COLO829 (cell line): ENCODE results near the gene NCK2.
A peak's percentile ranks its signal among the peaks of the same experiment; 100 is the strongest.

Experiments used
- DNase-seq: peaks from one replicate; pipeline ENCODE4 v3.0.0; 2012; ENCODE audit warnings: low spot score

Gene NCK2

GRCh38 chr2:105793196-105793975 is 48.7 kb downstream of the NCK2 start:
- no peak for DNase-seq

DNA sequence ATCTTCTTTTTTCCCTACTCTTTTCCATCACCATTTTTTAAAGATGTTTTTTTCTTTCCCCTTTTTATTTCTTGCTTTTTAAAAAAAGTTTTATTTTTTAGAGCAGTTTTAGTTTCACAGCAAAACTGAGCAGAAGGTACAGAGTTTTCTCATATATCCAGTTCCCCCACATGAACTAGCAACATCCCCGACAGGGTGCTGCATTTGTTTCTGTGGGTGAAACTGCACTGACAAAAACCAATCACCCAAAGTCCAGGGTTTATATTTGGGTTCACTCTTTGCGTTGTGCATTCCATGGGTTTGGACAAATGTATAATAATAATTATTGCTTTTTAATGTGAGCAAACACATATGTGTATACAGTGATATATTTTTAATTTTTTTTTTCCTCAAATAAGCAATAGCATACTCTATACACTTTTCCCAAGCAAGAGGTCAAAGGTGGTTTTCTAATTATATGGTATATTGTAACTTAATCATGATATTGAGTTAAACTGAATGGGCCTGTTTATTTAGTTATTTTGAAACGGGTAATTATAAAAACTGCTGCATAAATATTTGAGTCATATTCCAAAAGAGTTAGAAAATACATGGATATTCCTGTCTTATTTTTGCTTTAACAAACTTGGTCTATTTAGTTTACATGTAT is 50.3 kb downstream of the NCK2 start:
- no peak for DNase-seq

DNA sequence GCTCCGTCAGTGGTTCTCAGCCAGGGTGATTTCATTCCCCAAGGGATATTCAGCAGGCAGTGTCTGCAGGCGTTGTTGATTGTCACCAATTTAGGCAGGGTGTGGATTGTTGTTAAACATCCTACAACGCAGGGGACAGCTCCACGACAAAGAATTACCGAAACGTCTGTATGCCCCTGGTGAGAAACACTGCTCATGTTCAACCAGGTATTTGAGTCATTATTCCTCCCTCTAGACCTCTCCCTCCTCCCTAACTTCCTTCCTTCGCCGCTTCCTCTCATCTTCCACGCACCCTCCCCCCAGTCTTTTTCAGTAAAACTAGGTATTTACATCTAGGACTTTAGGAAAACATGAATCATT is 50.8 kb downstream of the NCK2 start:
- DNase-seq: no peak

GRCh38 chr2:105796131-105796638 is 51.5 kb downstream of the NCK2 start:
- DNase-seq: no peak

- no peak for DNase-seq
Observed at GRCh38 chr2:105796791-105797190, 52.1 kb downstream of the NCK2 start.

DNA sequence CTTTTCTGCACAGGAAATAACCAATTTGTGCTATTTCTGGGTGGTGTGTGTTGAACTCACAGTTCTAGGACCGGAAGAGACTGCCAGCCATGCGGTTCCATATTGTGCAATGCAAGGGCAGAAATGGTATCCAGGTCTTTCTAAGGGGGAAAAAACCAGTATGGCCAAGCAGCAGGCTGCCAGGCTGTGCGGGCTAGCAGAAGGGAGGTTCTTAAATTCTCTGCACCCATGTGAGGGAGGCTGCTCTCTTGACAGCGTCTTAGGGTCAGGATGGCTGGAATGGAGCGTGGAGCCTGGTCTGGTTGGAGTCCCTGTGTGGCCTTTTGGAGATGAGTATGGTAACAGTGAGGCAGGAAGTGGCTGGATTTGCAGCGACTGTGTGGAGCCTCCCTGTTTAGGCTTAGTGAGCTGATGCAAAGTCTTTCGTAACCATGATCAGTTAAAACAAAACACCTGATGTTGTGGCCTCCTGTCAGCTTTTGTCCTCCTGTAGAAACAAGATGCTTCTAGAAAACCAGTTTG is 52.6 kb downstream of the NCK2 start:
- DNase-seq: no peak

GRCh38 chr2:105798595-105798994 is 53.9 kb downstream of the NCK2 start:
- no peak for DNase-seq

GRCh38 chr2:105800036-105800713 is 55.5 kb downstream of the NCK2 start:
- DNase-seq: no peak

GRCh38 chr2:105800953-105801635 is 56.4 kb downstream of the NCK2 start:
- DNase-seq: no peak

DNA sequence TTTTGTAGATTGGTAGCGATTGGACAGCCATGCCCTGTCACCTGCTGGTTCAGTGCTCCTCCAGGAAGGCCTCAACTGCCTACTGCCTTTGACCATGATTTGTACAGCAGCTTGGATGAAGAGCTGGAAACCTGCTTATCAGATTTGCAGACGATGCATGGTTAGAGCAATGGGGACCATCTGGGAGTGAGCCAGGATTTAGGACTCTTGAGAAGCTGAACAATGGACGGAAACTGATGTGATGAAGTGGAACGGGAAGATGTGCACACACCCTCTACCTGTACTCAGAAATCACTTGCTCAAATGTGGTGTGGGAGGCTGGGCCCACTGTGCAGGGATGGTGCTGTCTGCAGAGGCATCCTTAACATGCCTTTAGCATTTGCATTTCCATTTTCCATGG is 57.2 kb downstream of the NCK2 start:
- no peak for DNase-seq

- DNase-seq: no peak
Observed at GRCh38 chr2:105802587-105802986, 57.9 kb downstream of the NCK2 start.

GRCh38 chr2:105803337-105803736 is 58.6 kb downstream of the NCK2 start:
- no peak for DNase-seq

GRCh38 chr2:105803773-105804172 is 59.1 kb downstream of the NCK2 start:
- DNase-seq: no peak

GRCh38 chr2:105804266-105804665 is 59.6 kb downstream of the NCK2 start:
- DNase-seq: peak; percentile 39

GRCh38 chr2:105806996-105807395 is 62.3 kb downstream of the NCK2 start:
- no peak for DNase-seq

DNA sequence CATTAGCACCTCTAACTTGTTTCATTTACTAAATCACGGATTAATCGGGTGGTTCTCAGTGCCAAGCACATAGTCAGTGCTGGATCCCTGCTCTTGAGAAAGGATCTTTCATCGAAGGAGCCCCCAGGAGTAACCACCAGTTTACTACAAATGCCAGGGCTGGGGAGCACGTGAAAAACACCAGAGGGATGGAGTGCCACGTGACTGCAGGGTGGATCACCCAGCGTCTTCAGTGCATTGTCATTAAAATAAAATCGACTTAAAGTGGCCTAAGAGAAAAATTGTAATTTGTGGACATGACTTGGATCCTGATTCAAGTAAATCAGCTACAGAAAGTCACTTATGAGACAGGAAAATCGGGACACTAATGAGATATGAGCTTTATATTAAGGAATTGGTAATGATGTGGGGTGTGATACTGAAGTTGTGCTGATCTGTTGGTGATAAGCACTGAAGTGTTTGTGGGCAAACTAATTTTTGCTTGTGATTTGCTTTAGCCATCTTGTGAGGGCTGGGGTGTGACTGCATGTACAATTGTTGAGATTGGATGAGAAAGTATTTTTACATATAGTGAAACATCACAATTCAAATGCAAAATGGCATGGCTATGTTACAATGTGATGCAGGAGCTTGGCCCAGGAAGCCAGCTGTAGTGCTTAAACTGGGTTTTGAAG is 63.8 kb downstream of the NCK2 start:
- no peak for DNase-seq

- DNase-seq: no peak
Observed at GRCh38 chr2:105809097-105809473, 64.4 kb downstream of the NCK2 start.

DNA sequence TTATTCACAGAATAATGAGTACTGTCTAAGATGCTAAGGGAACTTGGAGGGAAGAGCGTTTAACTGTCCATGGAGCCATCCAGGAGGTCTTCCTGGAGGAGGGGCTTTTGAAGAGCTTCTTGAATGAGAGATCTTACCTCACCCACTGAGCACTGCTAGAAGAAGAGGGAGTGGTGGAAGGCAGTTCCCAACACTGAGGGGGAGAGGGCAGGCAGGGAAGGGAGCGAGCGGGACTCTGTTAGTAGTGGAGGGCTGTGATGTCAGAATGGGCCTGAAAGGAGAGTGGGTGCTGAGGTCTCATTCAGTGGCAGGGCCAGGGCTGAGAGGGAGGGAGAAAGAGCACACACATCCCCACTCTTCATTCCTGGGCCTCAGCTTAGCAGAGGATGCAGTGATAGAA is 65.0 kb downstream of the NCK2 start:
- DNase-seq: no peak

GRCh38 chr2:105812180-105813044 is 67.7 kb downstream of the NCK2 start:
- peak; percentile 57 for DNase-seq

DNA sequence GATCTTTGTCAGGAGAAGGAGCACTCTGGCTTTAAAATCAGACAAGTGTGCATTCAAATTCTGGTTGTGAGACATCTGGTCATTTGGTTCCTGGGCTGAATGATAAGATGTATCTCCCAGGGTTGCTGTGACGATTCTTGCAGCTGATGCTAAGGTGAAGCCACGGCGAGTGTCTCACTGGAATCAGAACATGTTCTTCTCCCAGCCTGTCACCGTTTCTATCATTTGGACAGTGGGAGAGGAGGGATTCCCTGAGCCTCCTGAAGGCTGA is 68.3 kb downstream of the NCK2 start:
- no peak for DNase-seq

DNA sequence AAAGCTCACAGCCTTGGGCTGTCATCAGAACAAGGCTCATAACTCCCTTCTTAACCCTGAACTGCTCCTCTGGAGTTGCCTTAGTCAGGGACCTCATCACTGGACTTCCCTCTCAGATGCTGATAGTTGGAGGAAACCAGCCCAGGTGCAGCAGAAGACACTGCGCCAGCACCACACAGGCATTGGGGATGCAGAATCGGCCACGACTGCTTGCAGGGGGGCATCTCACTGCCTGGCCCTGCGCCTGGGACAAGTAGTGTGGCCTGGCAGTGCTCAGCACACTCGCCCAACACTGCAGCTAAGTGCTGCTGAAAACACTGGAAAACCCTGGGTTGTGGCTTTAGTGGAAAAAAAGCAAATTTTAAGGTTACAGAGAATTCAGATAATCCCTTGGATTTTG is 68.7 kb downstream of the NCK2 start:
- no peak for DNase-seq
